ENCODE measurements around the gene CTLA4.

DNA sequence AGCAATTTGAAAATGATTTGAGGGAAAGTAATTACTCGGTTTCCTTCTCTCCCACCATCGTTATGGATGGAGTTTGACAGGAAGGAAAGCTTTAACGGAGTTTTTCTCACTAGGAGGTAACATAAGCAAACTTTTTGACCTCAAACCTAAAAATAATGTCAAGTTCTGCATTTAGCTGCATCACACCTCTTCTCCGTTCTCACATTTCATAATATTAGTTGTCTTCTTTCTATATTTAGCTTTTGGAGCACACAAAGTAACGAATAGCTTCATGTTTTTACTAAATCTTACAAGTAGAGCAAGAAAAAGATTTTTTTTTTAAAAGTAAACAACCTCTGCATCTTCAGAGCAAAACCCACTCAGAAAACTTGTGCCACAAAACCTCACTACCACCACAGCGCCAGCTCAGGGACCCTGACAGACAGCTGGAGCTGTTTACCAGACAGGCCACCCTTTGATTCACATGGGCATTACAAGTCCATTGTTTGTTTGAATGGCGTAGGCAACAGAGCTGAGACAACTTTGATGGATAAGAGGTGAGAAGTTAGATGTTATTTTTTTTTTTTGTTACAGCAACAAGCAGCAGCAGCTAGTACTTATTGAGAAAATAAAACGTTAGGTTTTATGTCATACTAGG lies 47.1 kb downstream of the CTLA4 start:
- TF ChIP-seq NRF1 (conservative IDR thresholded peaks at IDR 0.05 in 1 of 2, IDR thresholded peaks at IDR 0.05 in 1 of 2) = no peak
- TF ChIP-seq, protein P1, sequence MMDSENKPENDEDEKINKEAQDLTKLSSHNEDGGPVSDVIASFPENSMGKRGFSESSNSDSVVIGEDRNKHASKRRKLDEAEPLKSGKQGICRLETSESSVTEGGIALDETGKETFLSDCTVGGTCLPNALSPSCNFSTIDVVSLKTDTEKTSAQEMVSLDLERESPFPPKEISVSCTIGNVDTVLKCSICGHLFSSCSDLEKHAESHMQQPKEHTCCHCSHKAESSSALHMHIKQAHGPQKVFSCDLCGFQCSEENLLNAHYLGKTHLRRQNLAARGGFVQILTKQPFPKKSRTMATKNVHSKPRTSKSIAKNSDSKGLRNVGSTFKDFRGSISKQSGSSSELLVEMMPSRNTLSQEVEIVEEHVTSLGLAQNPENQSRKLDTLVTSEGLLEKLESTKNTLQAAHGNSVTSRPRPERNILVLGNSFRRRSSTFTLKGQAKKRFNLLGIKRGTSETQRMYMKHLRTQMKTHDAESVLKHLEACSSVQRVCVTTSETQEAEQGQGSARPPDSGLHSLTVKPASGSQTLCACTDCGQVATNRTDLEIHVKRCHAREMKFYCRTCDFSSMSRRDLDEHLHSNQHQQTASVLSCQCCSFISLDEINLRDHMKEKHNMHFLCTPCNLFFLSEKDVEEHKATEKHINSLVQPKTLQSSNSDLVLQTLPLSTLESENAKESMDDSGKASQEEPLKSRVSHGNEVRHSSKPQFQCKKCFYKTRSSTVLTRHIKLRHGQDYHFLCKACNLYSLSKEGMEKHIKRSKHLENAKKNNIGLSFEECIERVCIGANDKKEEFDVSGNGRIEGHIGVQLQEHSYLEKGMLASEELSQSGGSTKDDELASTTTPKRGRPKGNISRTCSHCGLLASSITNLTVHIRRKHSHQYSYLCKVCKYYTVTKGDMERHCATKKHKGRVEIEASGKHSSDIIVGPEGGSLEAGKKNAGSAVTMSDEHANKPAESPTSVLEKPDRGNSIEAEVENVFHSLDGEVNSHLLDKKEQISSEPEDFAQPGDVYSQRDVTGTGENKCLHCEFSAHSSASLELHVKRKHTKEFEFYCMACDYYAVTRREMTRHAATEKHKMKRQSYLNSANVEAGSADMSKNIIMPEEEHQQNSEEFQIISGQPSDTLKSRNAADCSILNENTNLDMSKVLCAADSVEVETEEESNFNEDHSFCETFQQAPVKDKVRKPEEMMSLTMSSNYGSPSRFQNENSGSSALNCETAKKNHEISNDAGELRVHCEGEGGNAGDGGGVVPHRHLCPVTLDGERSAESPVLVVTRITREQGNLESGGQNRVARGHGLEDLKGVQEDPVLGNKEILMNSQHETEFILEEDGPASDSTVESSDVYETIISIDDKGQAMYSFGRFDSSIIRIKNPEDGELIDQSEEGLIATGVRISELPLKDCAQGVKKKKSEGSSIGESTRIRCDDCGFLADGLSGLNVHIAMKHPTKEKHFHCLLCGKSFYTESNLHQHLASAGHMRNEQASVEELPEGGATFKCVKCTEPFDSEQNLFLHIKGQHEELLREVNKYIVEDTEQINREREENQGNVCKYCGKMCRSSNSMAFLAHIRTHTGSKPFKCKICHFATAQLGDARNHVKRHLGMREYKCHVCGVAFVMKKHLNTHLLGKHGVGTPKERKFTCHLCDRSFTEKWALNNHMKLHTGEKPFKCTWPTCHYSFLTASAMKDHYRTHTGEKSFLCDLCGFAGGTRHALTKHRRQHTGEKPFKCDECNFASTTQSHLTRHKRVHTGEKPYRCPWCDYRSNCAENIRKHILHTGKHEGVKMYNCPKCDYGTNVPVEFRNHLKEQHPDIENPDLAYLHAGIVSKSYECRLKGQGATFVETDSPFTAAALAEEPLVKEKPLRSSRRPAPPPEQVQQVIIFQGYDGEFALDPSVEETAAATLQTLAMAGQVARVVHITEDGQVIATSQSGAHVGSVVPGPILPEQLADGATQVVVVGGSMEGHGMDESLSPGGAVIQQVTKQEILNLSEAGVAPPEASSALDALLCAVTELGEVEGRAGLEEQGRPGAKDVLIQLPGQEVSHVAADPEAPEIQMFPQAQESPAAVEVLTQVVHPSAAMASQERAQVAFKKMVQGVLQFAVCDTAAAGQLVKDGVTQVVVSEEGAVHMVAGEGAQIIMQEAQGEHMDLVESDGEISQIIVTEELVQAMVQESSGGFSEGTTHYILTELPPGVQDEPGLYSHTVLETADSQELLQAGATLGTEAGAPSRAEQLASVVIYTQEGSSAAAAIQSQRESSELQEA (IDR thresholded peaks at IDR 0.05; ENCODE audit: low read depth) = no peak
- TF ChIP-seq USF1 (CRISPR knock-in tag; IDR thresholded peaks at IDR 0.05) = no peak
